Loucy (cell line): ENCODE results near the gene KRT86.

Experiments
- EZH2phosphoT487 ChIP-seq: fragments of 200-600 bp; IDR thresholded peaks from 2 replicates; pipeline ENCODE4 v1.6.1; 2018; ENCODE audit warnings: antibody characterized with exemption, mild to moderate bottlenecking, moderate library complexity, borderline replicate concordance
- TF ChIP-seq, protein P1 (sequence below): fragments of 200-600 bp; sonication (generic); conservative IDR thresholded peaks from 2 replicates; pipeline ENCODE4 v1.5.1; 2014; ENCODE audit warnings: mild to moderate bottlenecking, antibody characterized with exemption, low read length

DNA sequence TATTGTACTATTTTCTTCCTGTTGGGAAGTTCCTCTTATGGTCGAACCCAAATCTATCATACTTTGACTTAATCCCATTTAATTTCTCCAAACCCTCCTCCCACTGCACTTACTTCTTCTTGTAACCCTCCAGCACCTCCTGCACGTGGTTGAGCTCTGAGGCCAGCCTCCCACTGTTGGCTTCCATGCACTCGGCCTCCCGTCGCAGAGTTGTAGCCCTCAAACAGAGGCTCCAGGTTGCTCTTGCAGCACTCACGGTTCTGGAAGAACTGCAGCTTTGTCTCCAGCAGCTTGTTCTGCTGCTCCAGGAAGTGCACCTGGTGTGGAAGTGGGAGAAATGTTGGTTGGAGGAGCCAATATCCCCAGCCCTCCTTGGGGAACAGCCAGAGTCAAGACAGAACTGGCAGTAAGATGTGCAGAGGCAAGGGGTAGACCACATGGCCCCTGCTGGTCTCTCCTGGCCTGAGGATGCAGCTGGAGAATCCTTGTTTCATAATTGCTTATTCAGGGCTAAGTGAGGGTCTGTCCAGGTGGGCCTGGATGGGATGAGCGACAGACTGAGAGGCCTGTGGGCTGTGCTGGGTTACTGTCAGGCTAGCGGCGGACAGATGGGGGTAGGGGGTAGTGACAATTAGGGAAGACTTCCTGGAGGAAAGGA is 18.4 kb upstream of the KRT86 start:
- TF ChIP-seq, protein P1, sequence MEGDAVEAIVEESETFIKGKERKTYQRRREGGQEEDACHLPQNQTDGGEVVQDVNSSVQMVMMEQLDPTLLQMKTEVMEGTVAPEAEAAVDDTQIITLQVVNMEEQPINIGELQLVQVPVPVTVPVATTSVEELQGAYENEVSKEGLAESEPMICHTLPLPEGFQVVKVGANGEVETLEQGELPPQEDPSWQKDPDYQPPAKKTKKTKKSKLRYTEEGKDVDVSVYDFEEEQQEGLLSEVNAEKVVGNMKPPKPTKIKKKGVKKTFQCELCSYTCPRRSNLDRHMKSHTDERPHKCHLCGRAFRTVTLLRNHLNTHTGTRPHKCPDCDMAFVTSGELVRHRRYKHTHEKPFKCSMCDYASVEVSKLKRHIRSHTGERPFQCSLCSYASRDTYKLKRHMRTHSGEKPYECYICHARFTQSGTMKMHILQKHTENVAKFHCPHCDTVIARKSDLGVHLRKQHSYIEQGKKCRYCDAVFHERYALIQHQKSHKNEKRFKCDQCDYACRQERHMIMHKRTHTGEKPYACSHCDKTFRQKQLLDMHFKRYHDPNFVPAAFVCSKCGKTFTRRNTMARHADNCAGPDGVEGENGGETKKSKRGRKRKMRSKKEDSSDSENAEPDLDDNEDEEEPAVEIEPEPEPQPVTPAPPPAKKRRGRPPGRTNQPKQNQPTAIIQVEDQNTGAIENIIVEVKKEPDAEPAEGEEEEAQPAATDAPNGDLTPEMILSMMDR, result no peak
- TF ChIP-seq EZH2phosphoT487, result no peak
